Smooth muscle cell (in vitro differentiated cells): ENCODE results near the gene LIPH. TPM values are rescaled to one million over a fixed set of nuclear protein-coding genes. Genes with fewer than 3 reads are reported as not detected.

Source experiments
- DNase-seq: peaks from one replicate; lab custom pipeline; 2025; ENCODE audit not compliant: unreplicated experiment; lab: John Stamatoyannopoulos, UW
- H2AFZ ChIP-seq: fragments of 200-600 bp; sonication (generic); 2 replicates; pipeline ENCODE4 v1.6.0; 2016; ENCODE audit warnings: antibody characterized with exemption, low read depth, mild to moderate bottlenecking
- H3F3A ChIP-seq: fragments of 200-600 bp; sonication (generic); 2 replicates; pipeline ENCODE4 v1.6.0; 2017; ENCODE audit warnings: antibody characterized with exemption, low read depth
- H3K27ac ChIP-seq: fragments of 200-600 bp; sonication (generic); 2 replicates; pipeline ENCODE4 v1.5.1; 2016; ENCODE audit warnings: low read depth, mild to moderate bottlenecking
- H3K27me3 ChIP-seq: fragments of 200-600 bp; sonication (generic); 2 replicates; pipeline ENCODE4 v1.6.1; 2016; ENCODE audit warnings: low read depth, mild to moderate bottlenecking
- H3K36me3 ChIP-seq: fragments of 200-600 bp; sonication (generic); 2 replicates; pipeline ENCODE4 v1.5.1; 2016; ENCODE audit warnings: low read depth
- H3K4me1 ChIP-seq: fragments of 200-600 bp; sonication (generic); 2 replicates; pipeline ENCODE4 v1.5.1; 2016; ENCODE audit warnings: low read depth
- H3K4me2 ChIP-seq: fragments of 200-600 bp; sonication (generic); 2 replicates; pipeline ENCODE4 v1.6.0; 2016; ENCODE audit warnings: mild to moderate bottlenecking
- H3K4me3 ChIP-seq: fragments of 200-600 bp; sonication (generic); 2 replicates; pipeline ENCODE4 v1.5.1; 2016; ENCODE audit warnings: mild to moderate bottlenecking
- H3K79me2 ChIP-seq: fragments of 200-600 bp; sonication (generic); 2 replicates; pipeline ENCODE4 v1.6.0; 2016; ENCODE audit warnings: low read depth, mild to moderate bottlenecking
- H3K9ac ChIP-seq: fragments of 200-600 bp; sonication (generic); 2 replicates; pipeline ENCODE4 v1.6.0; 2016; ENCODE audit warnings: low read depth
- H3K9me3 ChIP-seq: fragments of 200-600 bp; sonication (generic); replicated peaks from 2 replicates; pipeline ENCODE4 v1.5.1; 2016; ENCODE audit warnings: low read depth
- H4K20me1 ChIP-seq: fragments of 200-600 bp; sonication (generic); 2 replicates; pipeline ENCODE4 v1.6.0; 2016; ENCODE audit warnings: low read depth
- CTCF ChIP-seq: fragments of 200-600 bp; sonication (generic); IDR thresholded peaks from 2 replicates; pipeline ENCODE4 v1.5.1; 2017; ENCODE audit warnings: borderline replicate concordance, mild to moderate bottlenecking, antibody characterized with exemption; ENCODE audit not compliant: insufficient read depth, poor library complexity, severe bottlenecking
- WGBS: methylation state at CpG from one replicate; pipeline ENCODE4 v1.1.7; 2016; ENCODE audit warnings: low lambda C conversion rate; 5-methylcytosine and 5-hydroxymethylcytosine counted together
- polyA plus RNA-seq: library from polyadenylated mRNA; unstranded; fragments of >200 nt; fragmentation: Nextera tagmentation; extraction: Ambion mirVana; gene quantifications from 2 replicates; pipeline ENCODE4 v1.2.1, GENCODE V29; 2016
- total RNA-seq: library from RNA; depleted of rRNA; stranded (reverse); fragments of >200 nt; gene quantifications from 2 replicates; pipeline ENCODE4 v1.2.3, GENCODE V29; 2014

The LIPH gene
- total and polyA plus RNA-seq, 2 experiments from 2014 or later = 0.03 to 0.04 TPM

- Histone ChIP-seq H3K36me3 (no peaks in the 10 kb centered on the region), H3K9ac (no peak overlapping the region), H3K79me2 (no peaks in the 10 kb centered on the region), H3K4me2 (no peak overlapping the region), H3K27me3 (no peaks in the 10 kb centered on the region), H3K4me1 (no peaks in the 10 kb centered on the region), H3K27ac (no peak overlapping the region), H2AFZ (no peak overlapping the region), H4K20me1 (no peaks in the 10 kb centered on the region), H3K4me3 (no peak overlapping the region), H3K9me3 (no peaks in the 10 kb centered on the region), H3F3A (no peaks in the 10 kb centered on the region)
- no peak for TF ChIP-seq CTCF
- DNase-seq = no peak
- 65% methylated on average over 5 of the region's 5 CpGs for WGBS
These were observed 21.5 kb downstream of the LIPH start for GRCh38 chr3:185530856-185531255.

GRCh38 chr3:185528532-185528931 lies 23.9 kb downstream of the LIPH start:
- no peak overlapping the region for H3K27ac ChIP-seq
- H3K9ac ChIP-seq = no peak overlapping the region
- peaks cover 6% of the 10 kb centered on the region for H3K27me3 ChIP-seq
- no peaks in the 10 kb centered on the region for H3K36me3 ChIP-seq
- H4K20me1 ChIP-seq = no peaks in the 10 kb centered on the region
- no peak overlapping the region for H2AFZ ChIP-seq
- no peaks in the 10 kb centered on the region for H3K4me1 ChIP-seq
- DNase-seq = no peak
- no peaks in the 10 kb centered on the region for H3K79me2 ChIP-seq
- TF ChIP-seq CTCF = no peak
- 85% methylated on average over 6 of the region's 6 CpGs for WGBS
- H3K4me2 ChIP-seq = no peak overlapping the region
- H3F3A ChIP-seq = no peaks in the 10 kb centered on the region
- H3K4me3 ChIP-seq = no peak overlapping the region
- H3K9me3 ChIP-seq = no peaks in the 10 kb centered on the region

DNA sequence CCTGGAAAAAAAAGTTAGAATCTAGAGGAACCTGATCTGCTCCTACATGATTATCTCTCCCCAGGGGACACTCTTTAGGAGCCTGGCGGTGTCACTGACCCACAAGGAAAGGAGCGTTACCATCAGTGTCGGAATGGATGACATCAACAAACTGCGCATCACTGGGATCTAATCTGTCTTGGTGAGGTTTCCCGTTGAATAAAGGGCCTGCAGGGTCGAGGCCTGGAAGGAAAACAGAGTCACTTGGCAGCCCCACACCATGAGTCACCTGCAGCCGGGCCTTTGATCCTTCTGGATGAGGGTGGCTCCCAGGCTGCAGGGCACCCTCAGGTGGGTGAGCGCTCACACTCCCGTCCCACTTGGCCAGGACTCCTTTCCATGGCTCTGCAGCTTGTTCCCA lies 25.0 kb downstream of the LIPH start:
- Histone ChIP-seq H3K27me3 (peaks cover 16% of the 10 kb centered on the region), H3K9me3 (no peaks in the 10 kb centered on the region)

More for the DNA sequence above, 25.0 kb downstream of the LIPH start:
- no peaks in the 10 kb centered on the region for H3K4me1 ChIP-seq
- no peaks in the 10 kb centered on the region for H3K36me3 ChIP-seq
- H3K9ac ChIP-seq = no peak overlapping the region
- H4K20me1 ChIP-seq = no peaks in the 10 kb centered on the region
- H3K27ac ChIP-seq = no peak overlapping the region
- H3F3A ChIP-seq = no peaks in the 10 kb centered on the region
- no peak for TF ChIP-seq CTCF
- H3K4me3 ChIP-seq = no peak overlapping the region
- no peak for DNase-seq
- no peak overlapping the region for H3K4me2 ChIP-seq
- WGBS = 67% methylated on average over 9 of the region's 9 CpGs
- H2AFZ ChIP-seq = no peak overlapping the region
- no peaks in the 10 kb centered on the region for H3K79me2 ChIP-seq
